ENCODE data around the gene NSMF. TPM values are rescaled to one million over a fixed set of nuclear protein-coding genes. Genes with fewer than 3 reads are reported as not detected.

Gene NSMF
- total and polyA plus RNA-seq, 10 of the 15 experiments (the other 5 are each of a cell fraction or from before 2014, with no cell fraction given), result 0.13 to 44.3 (median 13.4) TPM

DNA sequence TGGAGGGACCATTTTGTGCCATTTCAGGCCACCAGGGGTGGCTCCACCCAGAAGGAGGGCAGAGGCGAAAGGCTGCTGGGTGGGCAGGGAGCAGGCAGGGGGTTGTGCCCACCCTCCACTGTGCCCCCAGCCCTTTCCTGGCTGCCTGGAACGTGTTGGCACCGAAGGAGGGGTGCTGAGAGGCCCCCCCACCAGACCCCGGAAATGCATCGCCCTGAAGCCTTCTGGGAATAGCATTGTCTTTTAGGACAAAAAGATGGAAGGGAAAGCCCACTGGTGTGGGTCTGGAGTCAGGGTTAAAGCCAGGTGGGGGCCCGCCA is 30.9 kb downstream of the NSMF start:
- WGBS (ENCODE audit: insufficient coverage, insufficient replicate concordance, low lambda C conversion rate, missing lambda C conversion rate), result 26% methylated on average over 5 of the region's 6 CpGs
- ATAC-seq (no peak), DNase-seq (ENCODE audit: low read depth, low spot score) (no peak), FAIRE-seq (no peak)
- Histone ChIP-seq H4K20me1 (ENCODE audit: control insufficient read depth, insufficient read depth) (no peaks in the 10 kb centered on the region), H3K9ac (ENCODE audit: control insufficient read depth, insufficient read depth, low read length) (no peak overlapping the region), H3K4me1 (ENCODE audit: control insufficient read depth, insufficient read depth, low read length) (peaks cover 6% of the 10 kb centered on the region; the same call in 1 of the 2 replicates), H3K4me3 (no peak overlapping the region), H3K9me3 (replicated peaks; ENCODE audit: control insufficient read depth, insufficient read depth, low read length) (no peaks in the 10 kb centered on the region), H3K36me3 (ENCODE audit: control insufficient read depth in 2 of 2, insufficient read depth in 2 of 2, low read length in 1 of 2) (no peaks in the 10 kb centered on the region), H3K27ac (ENCODE audit: control insufficient read depth, insufficient read depth) (no peak overlapping the region), H2AFZ (ENCODE audit: control insufficient read depth, low read depth, low read length) (no peak overlapping the region), H3K27me3 (replicated peaks in 1 of 2; ENCODE audit: control insufficient read depth in 2 of 2, insufficient read depth in 2 of 2, low read length in 1 of 2) (no peaks in the 10 kb centered on the region; a peak in 2 of 4 replicates), H3K4me2 (ENCODE audit: control insufficient read depth, insufficient read depth) (no peak overlapping the region), H3K79me2 (ENCODE audit: control insufficient read depth, insufficient read depth, low read length) (no peaks in the 10 kb centered on the region)
- ChIA-PET CTCF (interaction anchor here (1.3 kb wide), 1 partner anchor 16 kb away, joined by 5 read pairs; no protein-coding TSS in a partner anchor), RAD21 (ENCODE audit: unreplicated experiment) (no interaction called here), SMC1A (ENCODE audit: uncharacterized antibody, unreplicated experiment) (no interaction called here), POLR2A (no interaction called here)
- BruUV-seq (replicated peaks), result no TSS peak
- intact Hi-C loops (cut with micrococcal nuclease; ENCODE audit: unreplicated experiment) (loop anchor here (10.0 kb wide), 1 partner anchor 107 kb away; no protein-coding TSS in a partner anchor), in situ Hi-C loops (cut with MboI) (no loop called here)
- no peak for TF ChIP-seq SMC3 (IDR thresholded peaks at IDR 0.05; ENCODE audit: borderline replicate concordance, low read length)
- TF ChIP-seq MXI1 (IDR thresholded peaks at IDR 0.05; ENCODE audit: low read depth, low read length), result no peak
- no peak for TF ChIP-seq RELB (IDR thresholded peaks at IDR 0.05; ENCODE audit: low read depth)
- TF ChIP-seq CBFB (IDR thresholded peaks at IDR 0.05; ENCODE audit: low read depth), result no peak
- no peak for TF ChIP-seq CHD2 (IDR thresholded peaks at IDR 0.05; ENCODE audit: borderline replicate concordance, low read depth, low read length)
- TF ChIP-seq LARP7 (IDR thresholded peaks at IDR 0.05), result no peak
- no peak for TF ChIP-seq RFX5 (IDR thresholded peaks at IDR 0.05; ENCODE audit: low read depth, low read length)
- no peak for TF ChIP-seq ATF3 (IDR thresholded peaks at IDR 0.05; ENCODE audit: borderline replicate concordance, extremely low read depth, low read depth, low read length)
- TF ChIP-seq EZH2 (IDR thresholded peaks at IDR 0.05; ENCODE audit: borderline replicate concordance, control insufficient read depth, low read depth, low read length), result no peak
- TF ChIP-seq NBN (IDR thresholded peaks at IDR 0.05), result no peak
- no peak for TF ChIP-seq ZNF207 (IDR thresholded peaks at IDR 0.05; ENCODE audit: borderline replicate concordance)
- no peak for TF ChIP-seq BACH1 (IDR thresholded peaks at IDR 0.05; ENCODE audit: borderline replicate concordance)
- no peak for TF ChIP-seq SP1 (IDR thresholded peaks at IDR 0.05; ENCODE audit: low read depth, low read length)
- TF ChIP-seq SRF (IDR thresholded peaks at IDR 0.05; ENCODE audit: low read depth in 2 of 2, low read length in 2 of 2), result no peak
- no peak for TF ChIP-seq ZZZ3 (IDR thresholded peaks at IDR 0.05; ENCODE audit: control insufficient read depth, insufficient read length, low read depth)
- TF ChIP-seq ETV6 (conservative IDR thresholded peaks at IDR 0.05 in 1 of 2, IDR thresholded peaks at IDR 0.05 in 1 of 2; ENCODE audit: borderline replicate concordance in 1 of 2, low read depth in 1 of 2), result no peak
